GM21825 (cell line): ENCODE results near the gene ABCA3.
"Not testable (repeated sequence)": the region's sequence is repeated elsewhere in the genome, so short reads cannot be mapped to it uniquely, and the experiment has no call there.

ENCODE experiments used
- ATAC-seq: cut with Tn5 transposase; IDR thresholded peaks from one replicate; pipeline ENCODE4 v1.9.1; 2021; ENCODE audit warnings: mild to moderate bottlenecking, moderate library complexity; ENCODE audit not compliant: unreplicated experiment

Gene ABCA3

GRCh38 chr16:2257726-2258125 is 82.8 kb downstream of the ABCA3 start:
- no peak for ATAC-seq

- ATAC-seq, result no peak
Measured at GRCh38 chr16:2256531-2257140, 83.9 kb downstream of the ABCA3 start.

- no peak for ATAC-seq
Measured at GRCh38 chr16:2253293-2253692, 87.2 kb downstream of the ABCA3 start.

DNA sequence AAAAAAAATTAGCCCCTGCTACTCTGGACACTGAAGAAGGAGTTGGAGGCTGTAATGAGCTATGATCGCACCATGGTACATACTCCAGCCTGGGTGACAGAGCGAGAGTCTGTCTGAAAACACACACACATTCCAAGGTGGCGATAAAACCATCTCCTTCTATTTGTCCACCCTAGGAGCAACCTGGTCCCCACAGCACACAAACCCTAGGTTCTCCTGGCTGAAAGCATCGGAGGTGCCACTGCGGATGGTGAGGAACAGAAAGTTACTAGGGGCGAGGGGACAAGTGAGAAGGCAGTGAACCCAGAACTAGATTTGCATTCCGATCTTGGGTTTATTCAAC is 87.8 kb downstream of the ABCA3 start:
- ATAC-seq, result no peak

DNA sequence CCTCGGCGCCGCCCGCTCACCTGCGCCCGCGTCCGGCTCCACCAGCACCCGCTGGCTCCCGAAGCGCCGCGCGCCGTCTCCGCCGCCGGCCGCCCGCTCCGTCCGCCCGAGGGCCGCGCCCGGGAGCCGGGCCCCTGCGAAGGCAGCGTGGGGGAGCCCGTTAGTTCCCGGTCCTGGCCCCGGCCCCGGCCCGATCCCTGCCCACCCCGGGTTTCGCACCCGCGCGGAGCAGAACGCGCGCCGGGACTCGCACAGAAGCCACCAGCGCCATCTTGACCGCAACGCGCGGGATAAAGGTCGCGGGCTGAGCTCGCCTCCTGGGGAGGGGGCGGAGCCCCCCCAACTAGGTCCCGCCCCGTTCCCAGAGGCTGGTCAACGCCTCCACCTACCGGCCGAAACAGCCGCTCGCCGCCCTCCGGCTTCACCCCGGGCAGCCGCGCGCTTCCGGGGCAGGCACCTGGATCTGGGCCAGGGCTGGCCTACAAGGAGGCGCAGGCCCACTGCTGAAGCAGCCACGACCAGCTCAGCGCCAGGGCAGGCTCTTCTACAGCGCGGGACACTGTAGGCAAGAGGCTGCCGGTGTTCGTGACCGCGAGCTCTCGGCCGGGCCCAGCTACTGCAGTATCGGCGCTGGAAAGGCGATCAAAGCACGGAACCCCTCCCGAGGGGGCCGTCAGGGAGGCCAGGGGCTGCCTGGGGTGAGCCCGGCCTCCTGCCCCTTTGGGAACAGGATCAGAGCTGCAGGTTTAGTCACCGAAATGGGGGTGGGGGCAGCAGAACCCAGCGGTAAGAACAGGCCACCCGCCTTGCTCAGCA is 89.0 kb downstream of the ABCA3 start, which contains the start of gene ECI1:
TSS of gene ECI1 (minus strand) at position 292 of the 816 bp plus-strand sequence. CDS start at position 271, 21 bp downstream.
- peak; percentile 88 for ATAC-seq

DNA sequence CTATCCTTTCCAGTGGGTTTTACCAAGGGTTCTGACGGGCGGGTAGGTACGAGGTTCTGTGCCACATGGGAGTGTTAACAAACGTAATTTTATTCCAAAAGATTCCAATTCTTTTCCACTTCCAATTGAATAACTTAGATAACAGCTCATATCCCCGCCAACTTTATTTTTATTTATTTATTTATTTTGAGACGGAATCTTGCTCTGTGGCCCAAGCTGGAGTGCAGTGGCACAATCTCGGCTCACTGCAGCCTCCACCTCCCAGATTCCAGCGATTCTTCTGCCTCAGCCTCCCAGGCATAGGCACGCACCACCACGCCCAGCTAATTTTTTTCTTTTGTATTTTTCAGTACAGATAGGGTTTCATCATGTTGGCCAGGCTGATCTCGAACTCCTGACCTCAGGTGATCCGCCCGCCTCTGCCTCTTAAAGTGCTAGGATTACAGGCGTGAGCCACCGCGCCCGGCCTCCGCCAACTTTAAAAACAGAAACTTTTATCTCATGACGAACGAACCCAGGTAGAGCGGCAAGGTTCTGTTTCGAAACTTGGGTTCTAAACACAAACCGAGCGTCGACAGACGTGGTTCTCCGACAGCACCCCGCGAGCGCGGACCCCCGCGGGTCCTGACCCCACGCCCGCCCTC is 89.8 kb downstream of the ABCA3 start:
- ATAC-seq, result no peak

- no peak for ATAC-seq
Measured at GRCh38 chr16:2246301-2246885, 94.1 kb downstream of the ABCA3 start.

DNA sequence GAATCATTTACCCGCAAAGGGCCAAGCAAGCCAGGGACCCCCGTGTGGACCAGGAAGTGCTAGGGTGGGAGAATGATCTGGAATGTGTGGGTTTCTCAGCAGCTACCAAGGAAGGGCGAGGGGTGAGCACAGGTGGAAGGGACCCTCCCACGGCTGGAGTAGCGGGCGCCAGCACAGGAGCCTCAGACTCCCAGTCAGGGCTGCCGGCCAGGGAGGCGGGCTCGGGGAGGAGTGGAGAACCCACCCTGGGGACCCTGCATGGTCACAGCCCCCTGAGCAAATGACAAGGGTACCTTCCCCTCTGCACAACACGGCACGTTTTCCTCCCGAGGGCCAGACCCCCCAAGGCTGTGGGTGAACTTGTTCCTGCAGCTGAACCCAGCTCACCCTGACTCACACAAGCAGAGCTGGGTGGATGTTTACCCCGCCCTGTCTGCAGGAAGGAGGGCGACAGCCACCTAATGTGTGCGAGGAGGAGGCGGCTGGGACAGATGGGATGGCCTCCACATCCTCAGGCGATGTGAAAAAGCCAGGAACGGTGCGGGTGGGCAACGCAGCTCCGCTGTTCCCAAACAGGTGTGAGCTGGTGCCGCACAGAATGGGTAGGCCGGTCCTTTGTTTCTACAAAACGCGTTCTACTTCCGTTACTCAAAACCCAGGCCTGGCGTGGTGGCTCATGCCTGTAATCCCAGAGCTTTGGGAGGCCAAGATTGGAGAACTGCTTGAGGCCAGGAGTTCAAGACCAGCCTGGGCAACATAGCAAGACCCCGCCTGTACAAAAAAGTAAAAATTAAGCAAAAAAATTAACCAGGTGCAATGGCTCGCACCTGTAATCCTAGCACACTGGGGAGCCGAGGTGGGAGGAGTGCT is 95.4 kb downstream of the ABCA3 start:
- no peak for ATAC-seq

GRCh38 chr16:2244301-2244700 is 96.2 kb downstream of the ABCA3 start:
- ATAC-seq, result no peak

DNA sequence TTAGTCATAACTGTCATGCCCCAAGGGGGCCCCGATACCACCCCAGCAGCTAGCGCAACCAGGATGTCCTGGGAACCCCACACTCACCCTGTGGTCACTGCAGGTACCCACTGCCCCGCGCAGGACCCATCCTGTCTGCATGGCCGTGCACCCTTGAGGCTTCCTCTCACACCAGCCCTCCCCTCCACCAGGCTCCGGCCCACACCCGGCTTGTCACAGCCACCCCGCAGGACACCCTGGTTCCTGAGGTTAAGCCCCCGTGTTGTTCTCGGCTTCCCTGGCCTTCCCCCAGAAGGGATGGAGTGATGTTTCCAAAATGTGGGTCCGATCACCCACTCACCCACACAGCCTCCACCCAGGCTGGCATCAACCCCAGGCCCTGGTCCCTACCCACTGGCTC is 96.7 kb downstream of the ABCA3 start:
- no peak for ATAC-seq

- no peak for ATAC-seq
Measured at GRCh38 chr16:2243031-2243528, 97.4 kb downstream of the ABCA3 start.

DNA sequence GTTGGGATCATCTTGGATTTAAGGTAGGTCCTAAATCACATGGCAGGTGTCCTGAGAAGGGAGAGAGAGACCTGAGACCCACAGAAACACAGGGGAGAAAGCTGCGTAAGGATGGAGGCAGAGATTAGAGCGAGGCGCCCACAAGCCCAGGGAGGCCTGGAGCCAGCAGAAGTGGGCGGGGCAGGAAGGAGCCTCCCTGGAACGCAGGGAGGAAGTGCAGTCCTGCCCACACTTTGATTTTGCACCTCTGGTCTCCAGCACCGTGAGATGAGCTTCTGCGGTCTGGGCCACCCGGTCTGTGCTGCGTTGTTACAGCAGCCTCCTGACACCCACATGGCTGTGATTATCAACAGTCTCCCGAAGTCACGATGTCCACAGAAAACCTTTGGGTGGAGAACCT is 97.9 kb downstream of the ABCA3 start:
- ATAC-seq, result no peak

DNA sequence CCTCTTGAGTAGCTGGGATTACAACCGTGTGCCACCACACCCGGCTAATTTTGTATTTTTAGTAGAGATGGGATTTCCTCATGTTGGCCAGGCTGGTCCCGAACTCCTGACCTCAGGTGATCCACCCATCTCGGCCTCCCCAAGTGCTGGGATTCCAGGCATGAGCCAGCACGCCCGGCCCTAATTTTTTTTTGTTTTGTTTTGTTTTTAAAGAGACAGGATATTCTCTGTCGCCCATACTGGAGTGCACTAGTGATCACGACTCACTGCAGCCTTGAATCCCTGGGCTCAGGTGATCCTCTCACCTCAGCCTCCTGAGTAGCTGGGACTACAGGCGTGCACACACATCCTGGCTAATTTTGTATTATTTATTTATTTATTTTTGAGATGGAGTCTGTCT is 100.2 kb downstream of the ABCA3 start:
- not testable (repeated sequence) for ATAC-seq

GRCh38 chr16:2238838-2239675 is 101.5 kb downstream of the ABCA3 start:
- no peak for ATAC-seq

DNA sequence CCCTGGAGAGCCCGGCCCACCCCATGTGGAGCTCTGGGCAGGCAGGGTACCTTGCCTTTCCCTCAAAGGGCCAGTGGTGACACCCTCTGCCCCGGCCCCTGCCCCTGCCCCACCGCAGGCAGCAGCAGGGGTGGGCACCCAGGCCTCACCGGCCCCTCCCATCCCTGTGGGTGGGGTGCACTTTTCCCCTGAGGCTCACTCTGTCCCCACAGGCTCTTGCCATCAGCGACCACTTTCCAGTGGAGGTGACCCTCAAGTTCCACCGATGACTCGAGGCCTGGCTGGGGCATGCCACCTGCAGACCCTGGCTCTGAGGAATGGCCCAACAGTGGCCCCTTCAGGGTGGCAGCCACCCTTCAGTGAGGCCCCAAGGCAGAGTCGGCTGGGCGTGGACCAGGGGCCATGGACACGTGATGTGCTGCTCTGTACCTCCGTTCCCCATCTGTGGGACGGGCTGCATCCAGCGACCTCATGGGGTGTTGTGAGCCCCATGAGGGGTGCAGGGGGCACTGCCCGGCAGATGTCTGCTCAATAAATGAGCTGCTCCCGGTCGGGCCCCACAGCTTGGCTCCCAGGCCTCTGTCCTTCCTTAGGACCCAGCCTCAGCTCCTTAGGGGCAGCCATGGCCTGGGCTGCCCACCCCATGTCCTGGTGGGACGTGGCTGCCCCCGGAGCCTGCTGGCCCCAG is 102.2 kb downstream of the ABCA3 start:
- no peak for ATAC-seq

DNA sequence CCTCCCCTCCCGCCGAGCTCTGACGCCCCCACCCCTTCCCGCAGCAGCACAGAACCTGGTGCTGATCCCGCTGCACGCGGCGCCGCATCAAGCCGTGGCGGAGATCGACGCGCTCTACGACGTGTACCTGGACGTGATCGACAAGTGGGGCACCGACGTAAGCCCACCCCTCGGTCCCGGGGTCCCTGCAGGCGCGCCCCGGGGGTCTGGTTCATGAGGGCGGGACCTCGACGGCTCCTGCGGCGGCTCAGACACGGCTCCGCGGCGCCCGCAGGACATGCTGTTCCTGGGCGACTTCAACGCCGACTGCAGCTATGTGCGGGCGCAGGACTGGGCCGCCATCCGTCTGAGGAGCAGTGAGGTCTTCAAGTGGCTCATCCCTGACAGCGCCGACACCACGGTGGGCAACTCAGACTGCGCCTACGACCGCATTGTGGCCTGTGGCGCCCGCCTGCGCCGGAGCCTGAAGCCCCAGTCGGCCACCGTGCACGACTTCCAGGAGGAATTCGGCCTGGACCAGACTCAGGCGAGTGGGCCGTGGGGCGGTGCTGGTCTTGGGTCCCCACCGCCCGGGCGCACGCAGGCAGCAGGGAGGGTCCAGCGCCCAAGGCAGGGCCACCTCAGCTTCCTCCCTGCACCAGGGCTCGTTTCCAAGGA is 102.9 kb downstream of the ABCA3 start:
- no peak for ATAC-seq

DNA sequence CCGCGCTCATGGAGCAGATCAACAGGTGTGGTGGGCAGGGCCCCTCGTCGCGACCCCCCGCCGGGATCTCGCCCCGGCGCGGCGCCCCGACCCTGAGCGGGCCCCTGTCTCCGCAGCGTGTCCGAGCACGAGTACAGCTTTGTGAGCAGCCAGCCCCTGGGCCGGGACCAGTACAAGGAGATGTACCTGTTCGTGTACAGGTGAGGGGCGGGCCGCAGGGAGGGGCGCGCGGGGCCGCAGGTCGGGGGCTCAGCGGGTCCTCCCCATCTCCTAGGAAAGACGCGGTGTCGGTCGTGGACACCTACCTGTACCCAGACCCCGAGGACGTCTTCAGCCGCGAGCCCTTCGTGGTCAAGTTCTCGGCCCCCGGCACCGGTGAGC is 103.4 kb downstream of the ABCA3 start:
- ATAC-seq, result no peak

- no peak for ATAC-seq
Measured at GRCh38 chr16:2236337-2237101, 104.0 kb downstream of the ABCA3 start, which contains the start of gene DNASE1L2. Gene DNASE1L2 (plus strand): TSS chr16:2236444. CDS start chr16:2236817, 373 bp downstream.
